Fibroblast of the aortic adventitia (primary cell): Measurements from ENCODE around the gene GAB2. TPM values are rescaled to one million over a fixed set of nuclear protein-coding genes. Genes with fewer than 3 reads are reported as not detected.

ENCODE experiments used
- DNase-seq: peaks from one replicate; pipeline ENCODE4 v3.0.0-alpha.2; 2010; ENCODE audit warnings: low read depth
- H3K4me3 ChIP-seq: 2 replicates; pipeline ENCODE4 v1.5.1; 2011; ENCODE audit warnings: low read depth, mild to moderate bottlenecking, control low read depth, low read length, moderate library complexity
- CTCF ChIP-seq: IDR thresholded peaks from 2 replicates; pipeline ENCODE4 v1.5.1; 2011; ENCODE audit warnings: mild to moderate bottlenecking, low read length, control low read depth, inconsistent platforms; ENCODE audit not compliant: insufficient read depth
- total RNA-seq: library from RNA; depleted of rRNA; stranded (reverse); fragments of >200 nt; gene quantifications from 2 replicates; pipeline ENCODE4 v1.2.3, GENCODE V29; 2012; ENCODE audit warnings: low replicate concordance

The GAB2 gene
- total RNA-seq, 1 donor = 16.4 TPM

DNA sequence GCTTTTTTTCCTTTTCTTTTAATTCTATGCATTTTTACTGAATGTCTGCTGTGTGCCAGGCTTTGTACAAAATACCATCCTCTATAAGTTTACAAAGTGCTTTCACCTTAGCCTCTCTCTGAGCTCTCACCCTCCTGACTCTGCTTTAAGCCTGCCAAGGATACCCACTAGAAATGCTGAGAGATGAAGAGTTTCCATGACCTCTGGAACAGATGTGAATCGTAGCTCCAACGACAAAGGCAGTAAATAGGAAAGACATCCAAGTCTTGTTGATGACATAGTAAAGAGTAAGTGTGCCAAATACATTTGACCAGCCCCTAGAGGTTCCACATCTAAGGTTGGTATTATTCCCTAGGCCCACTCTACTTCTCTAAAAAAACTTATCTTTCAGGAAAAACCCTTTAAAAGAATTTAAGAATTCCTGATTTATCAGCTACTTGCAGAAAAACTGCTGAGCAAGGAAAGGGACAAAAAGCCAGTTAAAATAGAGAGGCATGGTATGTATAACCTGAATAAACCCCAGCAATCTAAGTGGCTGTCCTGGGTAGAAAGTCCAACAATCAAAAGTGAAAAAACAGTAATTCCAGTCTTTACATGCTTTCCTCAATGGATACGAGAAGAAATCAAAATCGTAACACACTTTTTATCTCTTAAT lies 45.4 kb downstream of the GAB2 start:
- TF ChIP-seq CTCF = no peak
- DNase-seq = peak; percentile 48
- H3K4me3 ChIP-seq = no peak overlapping the region

DNA sequence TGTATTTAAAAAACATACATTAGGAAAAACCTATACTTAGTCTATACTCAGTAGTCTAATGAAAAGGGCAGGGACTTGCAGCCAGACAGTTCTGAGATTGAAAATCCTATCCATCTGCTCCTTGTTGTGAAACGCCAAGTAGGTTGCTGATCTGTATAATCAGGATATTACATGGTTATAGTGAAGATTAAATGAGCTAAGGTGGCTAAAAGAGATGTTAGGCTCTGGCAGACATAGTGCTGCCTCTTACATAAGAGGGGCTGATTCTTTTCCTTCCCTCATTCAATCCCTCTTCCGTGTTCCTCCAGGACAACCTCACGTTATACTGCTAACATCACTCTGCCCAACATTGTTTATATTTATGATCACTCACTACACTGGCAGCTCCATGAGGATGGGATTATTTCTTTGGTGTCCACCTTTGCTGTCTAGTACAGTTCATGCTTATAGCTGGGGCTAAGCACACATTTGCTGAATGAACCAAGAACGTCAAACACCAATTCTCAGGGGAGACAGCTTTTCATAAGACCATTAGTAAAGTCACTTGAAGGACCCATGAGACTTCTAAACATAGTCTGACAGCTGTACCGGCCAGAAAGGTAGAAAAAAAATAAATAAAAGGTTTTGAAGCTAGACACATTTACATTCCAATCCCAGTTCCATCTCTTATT lies 46.3 kb downstream of the GAB2 start:
- peak; percentile 35 for DNase-seq
- TF ChIP-seq CTCF = no peak
- no peak overlapping the region for H3K4me3 ChIP-seq

DNA sequence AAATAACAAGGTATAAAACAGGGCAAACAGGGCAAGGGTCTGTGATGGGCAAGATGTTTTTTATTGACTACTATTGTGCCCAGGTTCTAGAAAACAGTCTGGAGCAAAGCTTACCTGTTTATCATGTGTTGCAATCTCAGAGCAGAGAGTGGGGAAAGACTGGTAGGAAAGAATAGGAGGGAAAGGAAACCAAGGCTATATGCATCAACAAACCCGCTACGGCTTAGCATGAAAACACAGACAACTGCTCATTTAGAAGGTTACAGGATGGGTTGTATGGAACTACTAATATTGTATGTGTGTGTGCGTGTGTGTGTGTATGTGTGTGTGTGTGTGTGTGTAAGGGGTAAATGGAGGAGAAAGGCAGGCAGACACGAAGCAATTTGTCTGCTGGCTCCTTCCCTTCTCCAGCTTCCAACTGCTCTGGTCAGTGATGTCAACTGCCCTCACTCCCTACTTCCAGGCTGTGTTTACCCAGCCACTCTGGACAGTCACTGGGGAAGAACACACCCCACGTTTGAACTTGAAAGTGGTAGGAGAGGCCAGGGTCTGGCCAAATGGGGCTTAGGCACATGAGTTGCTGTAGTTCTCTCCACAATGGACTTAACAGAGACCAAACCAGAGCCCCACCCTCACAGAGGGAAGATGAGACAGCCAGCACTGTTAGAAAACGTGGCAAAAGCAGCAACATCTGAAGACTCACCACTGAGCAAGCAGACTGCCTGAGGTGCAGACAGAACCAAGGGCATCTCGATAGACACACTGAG lies 47.0 kb downstream of the GAB2 start:
- H3K4me3 ChIP-seq = no peak overlapping the region
- TF ChIP-seq CTCF = no peak
- DNase-seq = peak; percentile 80

GRCh38 chr11:78365381-78365792 lies 52.2 kb downstream of the GAB2 start:
- peak; percentile 96 for DNase-seq
- H3K4me3 ChIP-seq = no peak overlapping the region
- no peak for TF ChIP-seq CTCF

DNA sequence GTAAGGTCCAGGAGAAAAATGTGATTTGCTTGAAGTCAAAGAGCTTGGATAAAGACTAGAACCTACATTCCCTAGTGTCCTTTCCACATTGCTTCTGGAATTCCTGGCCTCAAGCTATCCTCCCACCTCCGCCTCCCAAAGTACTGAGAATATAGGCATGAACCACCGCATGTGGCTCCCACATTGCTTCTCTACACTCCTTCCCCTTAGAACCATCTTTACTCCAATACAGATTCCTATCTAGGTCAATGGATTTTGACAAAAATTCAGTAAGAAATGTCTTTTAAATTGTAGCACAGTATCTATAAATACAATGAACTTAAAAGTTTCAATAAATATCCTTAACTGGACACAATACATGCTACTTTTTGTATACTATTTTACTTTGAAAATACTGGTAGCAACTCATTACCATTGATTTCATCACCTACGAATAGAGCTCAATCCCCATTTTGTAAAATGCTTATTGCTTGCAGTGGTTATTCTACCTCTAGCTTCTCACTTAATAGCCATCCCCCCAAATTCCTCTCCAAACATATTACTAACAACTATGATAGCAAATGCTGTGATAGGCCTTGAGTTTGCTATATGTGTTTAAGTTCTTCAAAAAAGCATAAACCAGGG lies 53.4 kb downstream of the GAB2 start:
- no peak overlapping the region for H3K4me3 ChIP-seq
- DNase-seq = no peak
- TF ChIP-seq CTCF = no peak

DNA sequence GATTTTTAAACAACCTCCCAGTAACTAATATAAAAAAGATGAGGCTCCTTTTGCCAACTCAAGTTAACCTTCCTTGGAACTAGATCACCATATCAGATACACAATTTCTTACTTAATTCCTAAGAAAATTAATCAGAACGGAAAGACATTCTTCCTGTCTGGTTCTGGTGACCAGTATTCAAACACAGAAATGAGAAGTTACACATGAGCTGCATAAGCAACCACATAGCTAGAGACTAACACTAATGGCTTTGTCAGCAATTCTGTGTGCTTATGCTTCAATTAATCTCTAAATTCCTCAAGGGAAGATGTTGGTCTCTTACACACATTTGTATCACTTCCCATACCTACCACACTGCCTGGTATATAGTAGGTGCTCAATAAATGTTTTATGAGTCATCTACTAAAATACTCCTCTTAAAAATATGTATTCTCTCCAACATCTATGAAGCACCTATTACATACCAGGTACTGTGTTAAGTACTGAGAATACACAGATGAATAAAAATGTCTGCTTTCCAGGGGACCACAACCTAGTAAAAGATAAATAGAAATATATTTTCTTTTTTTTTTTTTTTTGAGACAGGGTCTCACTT lies 54.5 kb downstream of the GAB2 start:
- DNase-seq = no peak
- no peak for TF ChIP-seq CTCF
- H3K4me3 ChIP-seq = no peak overlapping the region
